Measurements from ENCODE around the gene DDTL.
"Not testable (repeated sequence)": the region's sequence is repeated elsewhere in the genome, so short reads cannot be mapped to it uniquely, and the experiment has no call there.

DDTL gene

DNA sequence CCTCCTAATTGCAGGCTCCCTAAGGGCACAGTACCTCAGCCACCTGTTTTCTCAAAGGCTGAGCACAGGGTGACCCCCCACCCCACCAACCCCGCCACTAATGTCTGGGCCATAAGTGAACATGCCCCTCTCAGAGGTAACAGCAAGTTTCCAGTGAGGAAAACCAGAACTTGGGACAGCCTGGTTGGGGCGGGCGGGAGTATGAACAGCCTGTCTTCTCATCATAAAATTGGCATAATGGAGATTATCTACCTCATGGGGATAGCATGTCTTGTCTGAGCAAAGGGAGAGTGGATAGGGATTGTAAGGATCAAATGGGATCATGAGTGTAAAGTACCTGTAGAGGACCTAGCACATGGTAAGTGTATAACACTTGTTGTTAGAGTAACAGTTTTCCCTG lies 5.2 kb downstream of the DDTL start:
- H3K9ac ChIP-seq (ENCODE audit: low read length); H3K4me3 ChIP-seq (ENCODE audit: low read length); H3K27me3 ChIP-seq (ENCODE audit: control insufficient read depth, insufficient read depth, low read length); H3K9me3 ChIP-seq (ENCODE audit: control insufficient read depth, low read depth, low read length); H3K4me1 ChIP-seq (ENCODE audit: control insufficient read depth, low read depth, low read length); H3K27ac ChIP-seq (ENCODE audit: low read length): not testable (repeated sequence)
- H3K36me3 ChIP-seq (ENCODE audit: control insufficient read depth, low read depth, low read length) = peaks cover 24% of the 10 kb centered on the region

DNA sequence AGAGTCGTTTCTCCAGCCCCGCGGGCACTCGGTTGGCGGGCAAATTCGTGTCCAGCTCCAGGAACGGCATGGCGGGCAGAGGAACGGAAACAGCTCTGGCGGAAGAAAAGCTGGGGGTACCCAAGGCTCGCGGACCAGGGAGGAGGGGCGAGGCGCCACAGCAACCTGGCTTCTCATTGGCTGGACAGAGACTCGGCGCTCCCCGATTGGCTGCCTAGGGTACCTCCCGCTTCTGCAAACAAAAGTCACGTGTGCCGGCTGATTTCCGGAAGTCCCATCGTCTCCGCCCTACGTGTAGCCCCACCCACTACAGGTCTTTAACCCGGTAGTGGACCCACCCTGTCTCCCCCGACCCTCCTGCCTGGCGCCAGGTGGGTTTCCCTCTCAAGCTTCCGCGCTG lies 7.7 kb downstream of the DDTL start, which contains the start of gene DDT:
Gene DDT (minus strand): TSS at position 97 of the 400 bp plus-strand sequence. CDS start 27 bp downstream, at position 70.
- not testable (repeated sequence) for H3K27ac ChIP-seq (ENCODE audit: low read length); H3K4me3 ChIP-seq (ENCODE audit: low read length)

DNA sequence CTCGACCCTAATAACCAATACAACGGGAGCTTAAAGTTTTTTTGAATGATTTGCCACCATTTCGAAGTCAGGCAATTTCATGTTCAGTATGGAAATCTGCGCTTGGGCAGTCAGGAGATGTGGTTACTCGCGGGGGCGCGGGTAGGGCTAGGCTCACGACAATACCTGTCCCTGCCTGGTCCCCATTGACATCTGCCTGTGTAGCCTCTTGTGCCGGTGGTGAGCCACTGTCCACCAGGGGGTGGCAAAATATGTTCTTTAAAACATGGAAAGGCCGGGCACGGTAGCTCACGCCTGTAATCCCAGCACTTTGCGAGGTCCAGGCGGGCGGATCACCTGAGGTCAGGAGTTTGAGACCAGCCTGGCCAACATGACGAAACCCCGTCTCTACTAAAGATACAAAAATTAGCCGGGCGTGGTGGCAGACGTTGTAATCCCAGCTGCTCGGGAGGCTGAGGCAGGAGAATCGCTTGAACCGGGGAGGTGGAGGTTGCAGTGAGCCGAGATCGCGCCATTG lies 8.2 kb downstream of the DDTL start:
- not testable (repeated sequence) for H3K9ac ChIP-seq (ENCODE audit: low read length); H3K9me3 ChIP-seq (ENCODE audit: control insufficient read depth, low read depth, low read length); H3K4me1 ChIP-seq (ENCODE audit: control insufficient read depth, low read depth, low read length); H3K4me3 ChIP-seq (ENCODE audit: low read length); H3K27me3 ChIP-seq (ENCODE audit: control insufficient read depth, insufficient read depth, low read length); H3K27ac ChIP-seq (ENCODE audit: low read length)
- H3K36me3 ChIP-seq (ENCODE audit: control insufficient read depth, low read depth, low read length) = peaks cover 20% of the 10 kb centered on the region

More for the DNA sequence above, 7.7 kb downstream of the DDTL start, which contains the start of gene DDT:
- H3K9ac ChIP-seq (ENCODE audit: low read length); H3K27me3 ChIP-seq (ENCODE audit: control insufficient read depth, insufficient read depth, low read length); H3K4me1 ChIP-seq (ENCODE audit: control insufficient read depth, low read depth, low read length); H3K9me3 ChIP-seq (ENCODE audit: control insufficient read depth, low read depth, low read length): not testable (repeated sequence)
- H3K36me3 ChIP-seq (ENCODE audit: control insufficient read depth, low read depth, low read length) = peaks cover 24% of the 10 kb centered on the region

DNA sequence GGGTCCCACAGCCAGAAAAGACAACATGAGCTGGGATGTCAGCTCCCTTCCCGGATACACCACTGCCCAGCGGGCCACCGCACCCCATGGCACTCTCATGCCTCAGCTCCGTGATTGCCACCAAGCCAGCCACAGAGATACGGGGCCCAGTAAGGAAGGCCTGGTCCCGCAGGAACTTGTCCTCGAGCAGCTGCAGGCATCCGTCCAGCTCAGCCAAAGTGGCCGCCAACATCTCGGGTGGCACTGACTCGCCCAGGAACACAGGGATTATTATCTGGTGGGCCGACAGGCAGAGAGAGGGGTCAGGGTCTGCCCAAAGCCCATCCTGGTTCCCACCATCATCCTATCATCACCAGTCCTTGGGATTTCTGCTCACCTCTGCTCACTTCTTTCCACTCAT lies 10.6 kb downstream of the DDTL start:
- not testable (repeated sequence) for H3K9ac ChIP-seq (ENCODE audit: low read length); H3K4me3 ChIP-seq (ENCODE audit: low read length); H3K9me3 ChIP-seq (ENCODE audit: control insufficient read depth, low read depth, low read length); H3K27ac ChIP-seq (ENCODE audit: low read length); H3K27me3 ChIP-seq (ENCODE audit: control insufficient read depth, insufficient read depth, low read length); H3K36me3 ChIP-seq (ENCODE audit: control insufficient read depth, low read depth, low read length); H3K4me1 ChIP-seq (ENCODE audit: control insufficient read depth, low read depth, low read length)

DNA sequence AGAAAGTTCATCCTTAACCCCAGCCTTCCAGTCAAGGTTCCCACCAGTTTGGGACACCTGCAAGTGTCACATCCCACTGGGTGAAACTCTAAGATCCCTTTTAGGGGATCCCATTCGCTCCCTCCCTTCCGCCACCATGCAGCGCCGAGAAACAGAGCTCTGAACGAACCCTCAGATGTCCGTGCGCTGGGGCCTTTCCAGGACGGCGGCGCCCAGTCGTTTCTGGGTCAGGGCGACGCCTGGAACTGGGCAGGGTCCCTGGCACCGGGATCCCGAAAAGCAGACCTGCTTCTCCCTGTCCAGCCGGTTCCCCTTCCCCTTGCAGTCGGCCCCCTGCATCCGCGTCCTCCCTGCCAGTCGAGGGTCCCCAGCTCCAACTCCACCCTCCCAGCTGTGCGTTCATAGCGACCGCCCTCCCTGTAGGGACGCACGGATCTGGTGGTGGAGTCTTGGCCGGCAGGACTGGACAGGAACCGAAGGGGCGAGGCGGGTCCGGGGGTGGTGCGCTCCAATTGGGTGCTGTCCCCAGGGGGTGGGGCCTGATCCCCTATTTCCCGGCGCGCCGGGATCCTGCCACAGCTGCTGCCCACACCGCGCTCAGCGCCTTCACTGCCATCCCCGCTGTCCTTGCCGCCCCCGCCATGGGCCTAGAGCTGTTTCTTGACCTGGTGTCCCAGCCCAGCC lies 13.0 kb downstream of the DDTL start, which contains the start of gene GSTT2:
Gene GSTT2 (plus strand): TSS at position 578 of the 684 bp plus-strand sequence.
- not testable (repeated sequence) for H3K9me3 ChIP-seq (ENCODE audit: control insufficient read depth, low read depth, low read length); H3K27me3 ChIP-seq (ENCODE audit: control insufficient read depth, insufficient read depth, low read length); H3K27ac ChIP-seq (ENCODE audit: low read length); H3K4me3 ChIP-seq (ENCODE audit: low read length); H3K4me1 ChIP-seq (ENCODE audit: control insufficient read depth, low read depth, low read length); H3K9ac ChIP-seq (ENCODE audit: low read length); H3K36me3 ChIP-seq (ENCODE audit: control insufficient read depth, low read depth, low read length)

DNA sequence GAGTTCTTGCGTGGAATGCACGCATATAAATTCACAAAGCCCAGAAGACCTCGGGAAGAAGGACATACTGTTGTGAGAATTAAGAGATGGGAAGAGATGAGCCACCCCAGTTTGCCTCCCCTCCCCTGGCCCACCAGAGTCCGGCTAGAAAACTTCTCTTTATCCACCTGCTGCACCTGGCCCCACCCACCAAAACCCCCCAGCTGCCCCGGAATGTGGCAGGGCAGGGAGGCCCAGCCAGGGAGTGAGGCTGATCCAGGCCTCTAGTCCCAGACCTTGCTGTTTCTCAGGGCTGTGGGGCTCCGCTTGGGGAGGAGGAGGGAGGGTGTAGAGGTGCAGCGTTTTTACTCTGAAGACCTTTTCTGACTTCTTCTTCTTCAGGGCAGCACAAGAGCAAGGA lies 13.9 kb downstream of the DDTL start:
- H3K4me1 ChIP-seq (ENCODE audit: control insufficient read depth, low read depth, low read length); H3K9ac ChIP-seq (ENCODE audit: low read length); H3K9me3 ChIP-seq (ENCODE audit: control insufficient read depth, low read depth, low read length); H3K4me3 ChIP-seq (ENCODE audit: low read length); H3K27me3 ChIP-seq (ENCODE audit: control insufficient read depth, insufficient read depth, low read length); H3K36me3 ChIP-seq (ENCODE audit: control insufficient read depth, low read depth, low read length); H3K27ac ChIP-seq (ENCODE audit: low read length): not testable (repeated sequence)

DNA sequence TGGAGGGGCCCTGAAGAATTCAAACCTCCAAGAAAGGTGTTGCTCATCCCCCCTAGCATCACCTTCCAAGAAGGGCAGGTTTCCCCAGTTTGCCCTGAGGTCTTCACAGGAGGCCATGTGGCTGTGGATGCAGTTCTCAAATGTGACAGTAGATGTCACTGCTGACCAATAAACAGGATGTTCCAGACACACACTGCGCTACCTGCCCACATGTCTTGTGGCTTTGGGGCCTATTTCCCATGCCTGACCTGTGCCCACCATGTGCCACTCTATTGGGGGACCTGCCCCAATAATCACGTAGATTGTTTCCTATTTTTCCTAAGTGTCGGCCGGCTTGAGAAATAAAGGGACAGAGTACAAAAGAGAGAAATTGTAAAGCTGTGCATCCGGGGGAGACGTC lies 17.7 kb downstream of the DDTL start:
- Histone ChIP-seq H3K9ac (ENCODE audit: low read length) (no peak overlapping the region), H3K9me3 (ENCODE audit: control insufficient read depth, low read depth, low read length) (no peaks in the 10 kb centered on the region), H3K27me3 (ENCODE audit: control insufficient read depth, insufficient read depth, low read length) (no peaks in the 10 kb centered on the region), H3K4me3 (ENCODE audit: low read length) (no peak overlapping the region), H3K4me1 (ENCODE audit: control insufficient read depth, low read depth, low read length) (no peaks in the 10 kb centered on the region), H3K36me3 (ENCODE audit: control insufficient read depth, low read depth, low read length) (no peaks in the 10 kb centered on the region), H3K27ac (ENCODE audit: low read length) (no peak overlapping the region)

DNA sequence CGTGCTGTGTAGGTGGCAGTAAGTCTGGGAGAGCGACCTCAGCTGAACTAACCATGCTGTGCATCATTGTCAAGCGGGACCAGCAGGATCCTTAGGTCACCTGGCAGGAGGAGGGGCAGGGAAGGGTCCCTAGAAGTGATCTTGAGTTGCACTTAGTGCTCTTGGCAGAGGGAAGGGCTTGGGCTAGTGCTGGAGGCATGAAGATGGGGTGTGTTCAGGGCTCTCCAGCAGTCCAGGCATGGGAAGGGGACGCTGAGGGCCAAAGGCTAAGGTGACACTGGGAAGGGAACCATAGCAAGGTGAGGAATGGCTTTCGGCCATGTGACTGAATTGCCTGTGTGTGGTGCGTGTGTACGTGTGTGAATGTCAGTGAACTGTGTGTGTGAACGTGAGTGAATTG lies 19.4 kb downstream of the DDTL start:
- H3K36me3 ChIP-seq (ENCODE audit: control insufficient read depth, low read depth, low read length); H3K4me1 ChIP-seq (ENCODE audit: control insufficient read depth, low read depth, low read length); H3K4me3 ChIP-seq (ENCODE audit: low read length); H3K27me3 ChIP-seq (ENCODE audit: control insufficient read depth, insufficient read depth, low read length); H3K27ac ChIP-seq (ENCODE audit: low read length); H3K9ac ChIP-seq (ENCODE audit: low read length); H3K9me3 ChIP-seq (ENCODE audit: control insufficient read depth, low read depth, low read length): not testable (repeated sequence)

DNA sequence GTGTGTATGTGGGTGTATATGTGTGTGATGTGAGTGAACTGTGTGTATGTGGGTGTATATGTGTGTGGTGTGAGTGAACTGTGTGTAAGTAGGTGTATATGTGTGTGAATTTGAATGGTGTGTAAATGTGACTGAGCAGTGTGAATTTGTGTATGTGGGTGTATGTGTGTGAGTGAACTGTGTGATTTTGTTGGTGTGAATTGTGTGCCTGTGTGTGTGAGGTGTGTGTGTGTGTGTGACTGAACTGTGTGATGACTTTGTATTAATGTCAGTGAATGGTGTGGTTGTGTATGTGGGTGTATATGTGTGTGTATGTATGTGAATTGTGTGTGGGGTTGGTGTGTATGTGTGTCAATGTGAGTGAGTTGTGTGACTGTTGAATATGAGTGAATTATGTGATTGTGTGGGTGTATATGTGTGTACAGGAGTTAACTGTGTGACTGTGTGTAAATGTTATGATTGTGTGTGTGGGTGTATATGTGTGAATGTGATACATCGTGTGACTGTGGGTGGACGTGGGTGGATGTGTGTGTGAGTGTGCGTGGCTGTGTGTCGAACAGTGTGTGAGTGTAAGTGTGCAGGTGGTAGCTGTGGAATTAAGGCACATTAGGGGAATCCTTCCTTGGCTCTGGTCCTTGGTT lies 20.0 kb downstream of the DDTL start:
- H3K4me1 ChIP-seq (ENCODE audit: control insufficient read depth, low read depth, low read length); H3K4me3 ChIP-seq (ENCODE audit: low read length); H3K9me3 ChIP-seq (ENCODE audit: control insufficient read depth, low read depth, low read length); H3K36me3 ChIP-seq (ENCODE audit: control insufficient read depth, low read depth, low read length); H3K27me3 ChIP-seq (ENCODE audit: control insufficient read depth, insufficient read depth, low read length); H3K9ac ChIP-seq (ENCODE audit: low read length); H3K27ac ChIP-seq (ENCODE audit: low read length): not testable (repeated sequence)

DNA sequence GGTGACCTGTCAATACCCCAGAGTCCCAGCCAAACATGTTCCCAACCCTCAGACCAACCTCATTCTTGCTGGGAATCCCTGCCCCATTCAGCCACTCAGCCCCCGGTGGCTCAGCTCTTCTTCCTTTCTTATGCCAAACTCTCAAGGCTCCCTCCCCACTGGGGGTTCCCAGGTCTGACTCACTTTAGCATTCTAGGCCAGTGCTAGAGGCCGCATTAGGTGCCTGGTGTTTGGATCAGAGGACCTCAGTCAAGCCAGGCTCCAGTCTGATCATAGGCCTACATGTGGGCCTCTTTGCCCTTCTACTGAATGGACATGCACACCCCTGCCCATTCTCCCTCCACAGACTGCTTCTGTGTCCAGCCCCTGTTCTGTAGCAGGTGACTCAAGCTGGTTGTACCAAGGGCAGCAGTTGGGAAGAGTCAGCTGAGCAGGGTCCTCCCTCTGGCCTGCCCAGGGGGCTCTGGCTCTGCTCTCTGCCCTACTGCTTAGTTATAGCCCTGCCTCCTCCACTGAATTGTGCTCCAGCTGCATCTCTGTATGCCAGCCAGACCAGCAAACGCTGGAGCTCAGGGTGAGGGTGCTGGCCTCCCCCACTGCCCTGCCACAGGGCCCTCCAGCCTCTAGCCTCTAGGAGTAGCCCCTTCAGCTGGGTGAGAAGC lies 23.0 kb downstream of the DDTL start:
- not testable (repeated sequence) for H3K27me3 ChIP-seq (ENCODE audit: control insufficient read depth, insufficient read depth, low read length); H3K9ac ChIP-seq (ENCODE audit: low read length); H3K36me3 ChIP-seq (ENCODE audit: control insufficient read depth, low read depth, low read length); H3K4me1 ChIP-seq (ENCODE audit: control insufficient read depth, low read depth, low read length); H3K4me3 ChIP-seq (ENCODE audit: low read length); H3K27ac ChIP-seq (ENCODE audit: low read length); H3K9me3 ChIP-seq (ENCODE audit: control insufficient read depth, low read depth, low read length)

DNA sequence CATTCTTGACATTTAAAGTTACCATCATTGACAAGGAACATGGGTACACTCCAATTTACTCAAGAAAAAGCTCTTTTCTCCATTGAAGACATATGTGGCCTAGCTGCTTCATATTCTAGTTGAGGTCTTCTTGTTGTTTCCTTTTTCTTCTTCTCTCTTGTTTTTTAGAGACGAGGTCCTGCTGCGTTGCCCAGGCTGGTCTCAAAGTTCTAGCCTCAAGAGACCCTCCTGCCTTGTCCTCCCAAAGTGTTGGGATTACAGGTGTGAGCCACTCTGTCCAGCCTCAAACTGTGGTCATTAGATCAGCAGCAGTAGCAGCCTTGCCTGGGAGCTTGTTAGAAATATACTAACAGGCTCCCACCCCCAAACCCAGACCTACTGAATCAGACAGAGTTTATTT lies 26.4 kb downstream of the DDTL start:
- not testable (repeated sequence) for H3K9ac ChIP-seq (ENCODE audit: low read length); H3K9me3 ChIP-seq (ENCODE audit: control insufficient read depth, low read depth, low read length); H3K4me3 ChIP-seq (ENCODE audit: low read length); H3K27me3 ChIP-seq (ENCODE audit: control insufficient read depth, insufficient read depth, low read length); H3K4me1 ChIP-seq (ENCODE audit: control insufficient read depth, low read depth, low read length); H3K36me3 ChIP-seq (ENCODE audit: control insufficient read depth, low read depth, low read length); H3K27ac ChIP-seq (ENCODE audit: low read length)
